WI38 (cell line): ENCODE measurements around the gene POP4.

ENCODE experiments used
- H3K4me3 ChIP-seq: 2 replicates; pipeline ENCODE4 v1.5.1; 2011; ENCODE audit warnings: low read depth, mild to moderate bottlenecking, control low read depth, low read length
- CTCF ChIP-seq: IDR thresholded peaks from 2 replicates; pipeline ENCODE4 v1.5.1; 2012; ENCODE audit warnings: low read depth, mild to moderate bottlenecking, control low read depth, low read length

Gene POP4

GRCh38 chr19:29590278-29590677, 15.8 kb upstream of the POP4 start:
- TF ChIP-seq CTCF: no peak
- H3K4me3 ChIP-seq: no peak overlapping the region

- H3K4me3 ChIP-seq: no peak overlapping the region
- no peak for TF ChIP-seq CTCF
These were observed 14.4 kb upstream of the POP4 start for GRCh38 chr19:29591670-29592069.

- no peak for TF ChIP-seq CTCF
- H3K4me3 ChIP-seq: no peak overlapping the region
These were observed 12.2 kb upstream of the POP4 start for GRCh38 chr19:29593869-29594268.

- H3K4me3 ChIP-seq: no peak overlapping the region
- TF ChIP-seq CTCF: no peak
These were observed 9.9 kb upstream of the POP4 start for GRCh38 chr19:29596080-29596727.

- no peak overlapping the region for H3K4me3 ChIP-seq
- TF ChIP-seq CTCF: no peak
These were observed 9.1 kb upstream of the POP4 start for GRCh38 chr19:29596885-29597525.

- no peak for TF ChIP-seq CTCF
These were observed 8.0 kb upstream of the POP4 start for GRCh38 chr19:29598036-29598435.

GRCh38 chr19:29598496-29598895, 7.6 kb upstream of the POP4 start:
- H3K4me3 ChIP-seq: no peak overlapping the region
- TF ChIP-seq CTCF: no peak

More at GRCh38 chr19:29598036-29598435, 8.0 kb upstream of the POP4 start:
- H3K4me3 ChIP-seq: no peak overlapping the region
